GM18870 (cell line): Measurements from ENCODE around the gene PTPRN2.

ENCODE experiments used
- ATAC-seq: cut with Tn5 transposase; IDR thresholded peaks from one replicate; pipeline ENCODE4 v1.9.1; 2021; ENCODE audit warnings: moderate library complexity; ENCODE audit not compliant: unreplicated experiment

Gene PTPRN2

DNA sequence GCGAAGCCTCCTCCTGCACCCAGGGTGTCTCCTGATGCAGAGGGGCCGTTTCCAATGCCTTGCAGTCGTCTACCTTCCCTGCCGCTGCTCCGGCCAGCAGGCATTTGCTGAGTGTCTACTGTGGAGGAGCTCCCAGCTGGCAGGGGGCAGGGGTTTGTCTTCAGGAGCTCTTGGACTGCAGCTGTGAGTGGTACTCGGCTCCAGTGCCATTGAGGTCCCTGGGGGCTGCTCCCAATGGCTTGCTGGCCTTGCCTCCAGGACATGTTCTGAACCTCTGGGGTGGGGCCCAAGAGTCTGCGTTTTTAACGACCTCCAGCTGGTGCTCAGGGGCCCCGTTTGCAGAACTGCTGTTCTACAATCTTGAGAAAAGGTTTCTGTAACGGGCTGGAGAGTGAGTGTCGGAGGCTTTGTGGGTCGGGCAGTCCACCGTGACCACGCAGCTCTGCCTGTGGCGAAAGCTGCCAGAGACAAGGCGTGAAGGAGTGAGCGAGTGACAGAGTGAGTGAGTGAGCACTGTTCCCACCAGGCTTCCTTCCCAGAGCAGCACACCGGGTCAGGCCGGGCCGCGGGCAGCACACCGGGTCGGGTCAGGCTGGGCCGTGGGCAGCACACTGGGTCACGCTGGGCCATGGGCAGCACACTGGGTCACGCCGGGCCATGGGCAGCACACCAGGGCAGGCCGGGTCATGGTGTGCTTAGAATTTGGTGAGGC is 520.2 kb downstream of the PTPRN2 start:
- ATAC-seq: no peak

DNA sequence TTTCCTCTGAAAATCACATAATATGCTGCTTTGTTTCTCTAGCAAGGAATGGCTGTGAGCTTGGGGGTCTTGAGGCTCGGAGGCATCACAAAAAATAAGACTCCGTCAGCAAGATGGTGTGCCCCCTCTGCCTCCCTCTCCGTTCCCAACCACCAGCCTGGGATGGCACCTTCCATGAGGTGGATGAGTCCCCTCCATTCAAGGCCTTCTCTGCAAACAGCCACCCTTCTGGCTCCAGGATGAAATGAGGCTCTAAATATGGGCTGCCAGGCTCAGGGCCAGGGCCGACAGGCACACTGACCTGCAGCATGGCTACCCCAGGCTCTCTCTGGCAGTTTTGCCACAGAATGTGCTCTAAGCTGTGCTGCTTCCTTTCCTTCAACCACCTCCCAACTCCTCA is 521.5 kb downstream of the PTPRN2 start:
- ATAC-seq: no peak

DNA sequence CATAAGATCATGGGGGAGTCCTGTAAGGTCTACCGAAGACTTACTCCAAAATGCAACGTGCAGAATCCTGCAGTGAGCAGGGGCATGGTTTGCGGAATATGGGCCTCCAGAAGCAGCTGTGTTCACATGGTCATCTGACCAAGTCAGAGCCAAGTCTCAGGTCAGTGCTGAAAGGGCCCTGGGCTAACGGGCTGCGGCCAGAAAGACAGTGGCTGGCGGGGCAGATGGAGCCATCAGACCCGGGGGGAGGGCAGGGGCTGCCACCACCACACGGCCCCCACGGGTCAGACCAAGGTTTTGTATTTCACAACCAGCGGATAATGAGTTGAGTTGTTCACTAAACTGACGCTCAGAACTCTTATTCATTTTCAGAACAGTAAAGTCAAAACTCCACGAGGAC is 522.3 kb downstream of the PTPRN2 start:
- ATAC-seq: no peak

DNA sequence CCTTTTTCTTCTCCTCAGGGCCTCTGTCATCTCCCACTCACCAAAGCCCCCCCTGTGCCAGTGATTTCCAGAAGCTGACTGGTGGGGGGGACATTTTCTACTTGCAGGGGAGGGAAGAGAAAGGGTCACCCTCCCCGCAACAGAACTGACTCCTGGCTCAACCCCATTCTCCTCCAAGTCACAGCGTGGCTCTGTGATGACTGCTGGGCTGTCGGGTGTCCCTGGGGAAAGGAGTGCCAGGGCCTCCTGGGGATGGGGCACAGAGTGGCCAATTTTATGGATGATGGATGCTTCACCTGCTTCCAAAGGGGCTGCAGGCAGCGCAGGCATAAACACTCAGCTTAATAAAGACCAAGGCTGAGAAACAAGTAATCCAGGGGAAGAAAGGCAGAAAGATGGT is 523.0 kb downstream of the PTPRN2 start:
- ATAC-seq: no peak

DNA sequence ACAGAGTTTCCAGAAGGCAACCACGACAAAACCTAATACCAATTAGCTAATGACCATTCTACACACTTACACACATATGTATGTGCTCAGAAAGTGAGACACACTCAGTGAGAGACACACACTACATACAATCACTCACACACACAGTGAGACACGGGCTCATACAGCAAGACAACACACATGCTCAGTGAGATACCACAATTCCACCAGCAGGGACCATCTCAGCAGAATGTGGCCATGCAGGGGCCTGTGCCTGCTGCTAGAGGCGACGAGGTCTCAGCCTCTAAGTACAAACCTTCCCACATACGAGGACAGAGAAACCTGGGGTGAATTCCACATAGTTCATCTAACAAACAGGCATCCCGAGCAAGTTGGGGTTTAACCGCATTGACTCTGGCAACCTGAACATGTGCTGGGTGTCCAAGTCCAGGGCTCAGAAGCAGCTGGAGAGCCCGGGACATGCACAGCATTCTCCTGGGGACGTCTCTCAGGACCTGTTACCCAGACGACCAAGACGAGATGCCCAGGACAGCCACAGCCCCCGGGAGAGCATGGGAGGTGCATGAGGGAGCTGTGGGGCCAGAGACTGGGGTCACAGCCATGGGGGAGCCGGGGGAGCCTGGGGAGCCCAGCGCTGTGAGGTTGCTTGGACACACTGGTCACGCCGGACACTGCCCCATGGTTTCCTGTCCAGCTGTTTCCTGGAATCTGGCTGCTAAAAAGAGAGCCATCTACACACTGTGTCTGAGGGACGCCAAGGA is 523.6 kb downstream of the PTPRN2 start:
- no peak for ATAC-seq

DNA sequence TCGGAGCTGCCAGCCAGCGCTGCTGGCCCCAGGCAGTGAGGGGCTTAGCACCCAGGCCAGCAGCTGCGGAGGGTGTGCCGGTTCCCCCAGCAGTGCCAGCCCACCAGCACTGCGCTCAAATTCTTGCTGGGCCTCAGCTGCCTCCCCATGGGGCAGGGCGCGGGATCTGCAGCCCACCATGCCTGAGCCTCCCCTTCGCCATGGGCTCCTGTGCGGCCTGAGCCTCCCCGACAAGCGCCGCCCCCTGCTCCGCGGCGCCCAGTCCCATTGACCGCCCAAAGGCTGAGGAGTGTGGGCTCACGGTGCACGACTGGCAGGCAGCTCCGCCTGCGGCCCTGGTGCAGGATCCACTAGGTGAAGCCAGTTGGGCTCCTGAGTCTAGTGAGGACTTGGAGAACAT is 525.0 kb downstream of the PTPRN2 start:
- ATAC-seq: no peak

DNA sequence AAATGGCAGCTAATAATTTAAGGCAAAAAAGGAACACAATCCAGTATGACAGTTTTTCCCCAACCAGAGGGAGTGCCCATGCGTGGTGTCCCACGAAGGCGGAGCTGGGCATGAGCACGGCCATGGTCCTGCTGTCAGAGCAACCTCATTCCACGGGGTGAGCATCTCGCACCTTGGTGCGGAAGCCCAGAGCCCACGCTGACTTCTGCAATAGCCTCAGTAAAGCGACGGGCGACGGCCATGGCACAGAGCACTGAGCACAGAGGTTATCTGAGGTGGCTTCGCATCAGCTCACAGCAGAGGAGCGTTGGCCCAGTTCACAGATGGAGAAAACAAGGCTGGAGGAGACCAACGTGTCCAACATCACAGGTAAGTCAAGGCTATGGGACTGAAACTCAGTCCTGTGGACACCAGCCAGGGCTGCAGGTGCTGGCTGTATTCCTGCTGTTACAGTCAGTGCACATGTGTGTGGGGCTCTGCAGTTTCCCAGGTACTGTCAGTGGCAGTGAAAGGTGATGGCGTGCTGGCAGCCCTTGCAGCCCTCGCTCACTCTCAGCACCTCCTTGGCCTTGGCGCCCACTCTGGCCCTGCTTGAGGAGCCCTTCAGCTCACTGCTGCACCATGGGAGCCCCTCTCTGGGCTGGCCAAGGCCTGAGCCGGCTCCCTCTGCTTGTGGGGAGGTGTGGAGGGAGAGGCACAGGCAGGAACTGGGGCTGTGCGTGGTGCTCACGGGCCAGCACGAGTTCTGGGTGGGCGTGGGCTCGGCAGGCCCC is 525.6 kb downstream of the PTPRN2 start:
- ATAC-seq: no peak

DNA sequence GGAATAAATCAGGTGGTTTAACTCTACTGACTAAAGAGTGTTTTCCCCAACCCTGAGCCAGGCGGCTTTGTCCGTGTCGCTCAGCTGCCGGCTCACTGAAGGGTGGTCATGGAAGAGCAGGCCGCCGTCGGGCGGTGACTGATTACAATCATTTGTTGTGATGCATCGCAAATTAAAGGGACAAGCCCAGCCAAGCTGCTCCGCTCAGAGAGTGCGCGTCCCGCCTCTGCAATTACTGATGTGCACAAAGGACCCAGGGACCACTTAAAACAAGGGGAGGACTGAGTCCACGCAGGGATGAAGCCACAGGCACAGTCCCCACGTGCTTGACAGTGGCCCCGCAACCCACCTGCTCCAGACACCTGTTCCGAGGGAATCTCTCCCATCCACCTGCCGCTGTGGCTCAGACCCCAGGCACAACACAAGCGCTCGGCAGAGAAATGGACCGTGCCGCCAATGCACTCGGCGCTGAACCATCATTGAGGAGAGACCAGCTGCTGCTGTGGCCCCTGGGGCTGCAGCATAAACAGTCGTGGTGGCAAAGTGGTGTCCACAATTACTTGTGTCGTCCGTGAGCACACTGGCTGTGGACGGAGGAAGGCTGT is 526.5 kb downstream of the PTPRN2 start:
- ATAC-seq: no peak

DNA sequence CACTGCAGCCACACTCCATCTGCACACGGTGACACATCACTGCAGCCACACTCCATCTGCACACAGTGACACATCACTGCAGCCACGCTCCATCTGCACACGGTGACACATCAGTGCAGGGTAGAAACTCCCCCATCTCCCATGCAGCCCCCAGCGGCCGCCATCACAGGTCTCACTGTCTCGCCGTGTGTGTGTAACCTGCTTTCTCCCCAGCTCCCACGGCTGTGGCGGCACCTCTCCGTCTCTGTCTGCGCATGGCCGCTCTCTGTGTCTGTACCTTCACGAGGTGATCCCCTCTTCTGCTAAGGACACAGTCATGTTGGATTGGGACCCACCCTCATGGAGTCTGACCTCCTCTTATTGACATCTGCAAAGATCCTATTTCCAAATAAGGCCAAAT is 527.4 kb downstream of the PTPRN2 start:
- no peak for ATAC-seq

DNA sequence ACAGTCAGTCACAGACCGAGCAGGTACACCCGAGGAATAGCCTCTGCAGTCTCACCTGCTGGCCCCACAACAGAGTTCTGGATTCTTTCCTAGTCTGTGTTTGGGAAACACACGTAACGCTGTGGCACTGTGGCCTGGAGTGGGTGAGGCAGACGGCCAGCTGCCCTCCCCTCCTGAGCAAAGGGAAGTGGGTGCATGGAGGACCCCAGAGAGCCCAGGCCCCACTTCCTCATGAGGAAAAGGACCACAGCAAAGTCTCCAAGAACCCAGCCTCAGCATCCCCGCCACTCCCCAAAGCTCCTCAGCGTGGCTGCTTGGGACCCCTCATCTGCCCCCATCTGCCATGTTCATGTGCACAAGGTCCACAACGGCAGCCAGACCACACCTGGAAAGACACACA is 530.2 kb downstream of the PTPRN2 start:
- ATAC-seq: no peak

DNA sequence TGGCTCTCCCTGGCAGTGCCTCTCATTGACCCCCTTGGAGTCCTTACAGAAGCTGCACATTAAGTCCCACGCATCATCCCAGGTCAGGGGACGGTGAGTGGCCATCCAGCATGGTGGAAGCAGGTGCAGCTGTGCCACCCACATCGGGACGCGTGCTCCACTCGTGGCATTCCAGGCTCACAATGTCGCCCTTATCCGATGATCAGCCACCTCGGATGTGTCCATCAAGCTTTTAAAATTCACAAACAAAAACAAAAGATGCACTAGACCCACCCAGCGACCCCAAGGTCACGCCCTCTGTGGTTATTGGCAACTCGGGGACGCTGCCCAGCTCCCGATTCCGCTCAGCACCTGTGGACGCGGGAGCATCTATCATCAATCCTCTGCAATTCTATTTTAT is 530.9 kb downstream of the PTPRN2 start:
- no peak for ATAC-seq

DNA sequence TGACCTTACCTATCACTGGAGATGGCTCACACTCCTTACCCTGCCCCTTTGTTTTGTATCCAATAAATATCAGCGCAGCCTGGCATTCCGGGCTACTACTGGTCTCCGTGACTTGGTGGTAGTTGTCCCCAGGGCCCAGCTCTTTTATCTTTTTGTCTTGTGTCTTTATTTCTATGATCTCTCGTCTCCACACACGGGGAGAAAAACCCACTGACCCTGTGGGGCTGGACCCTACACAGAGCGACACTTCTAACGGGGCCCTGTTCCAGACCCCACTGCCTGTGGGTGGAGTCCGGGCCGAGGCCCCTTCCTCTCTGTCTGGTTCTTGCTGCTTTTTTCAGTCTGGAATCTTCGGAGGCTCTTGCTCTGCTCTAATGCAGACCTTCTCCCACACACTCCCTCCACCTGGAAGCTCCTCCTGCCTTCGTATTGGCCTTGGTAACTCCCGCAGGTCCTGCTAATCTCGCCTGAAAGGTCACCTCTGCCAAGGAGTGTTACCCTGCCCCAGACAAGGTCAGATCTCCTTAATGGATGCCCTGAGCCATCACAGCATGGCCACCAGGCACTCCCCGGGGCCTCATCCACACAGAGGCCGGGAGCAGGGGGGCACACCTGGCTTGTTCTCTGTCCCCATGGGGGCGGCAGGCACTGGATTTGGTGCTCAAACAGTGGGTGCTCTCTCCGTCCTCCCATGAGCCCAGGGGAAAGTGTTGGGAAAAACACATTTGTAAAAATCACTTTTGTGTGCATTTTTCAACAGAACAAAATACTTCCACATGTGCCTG is 531.7 kb downstream of the PTPRN2 start:
- ATAC-seq: no peak

DNA sequence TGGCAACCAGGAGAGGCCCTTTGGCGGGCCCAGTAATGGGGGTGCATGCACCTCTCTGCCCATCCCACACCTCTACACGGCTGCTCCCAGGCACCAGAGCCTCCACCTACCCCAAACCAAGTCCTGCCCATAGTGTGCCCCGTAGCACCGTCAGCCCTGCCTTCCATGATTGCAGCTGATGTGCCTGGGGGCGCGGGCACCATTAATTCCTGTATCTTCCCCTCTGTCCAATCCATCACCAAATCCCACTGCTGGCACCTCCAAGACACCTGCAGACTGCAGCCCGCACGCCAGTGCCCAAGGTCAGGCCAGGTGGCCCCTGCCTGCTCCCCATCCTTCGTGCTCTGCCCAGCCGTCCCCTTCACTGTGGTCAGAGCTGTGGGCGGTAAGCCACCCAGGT is 533.0 kb downstream of the PTPRN2 start:
- ATAC-seq: no peak

DNA sequence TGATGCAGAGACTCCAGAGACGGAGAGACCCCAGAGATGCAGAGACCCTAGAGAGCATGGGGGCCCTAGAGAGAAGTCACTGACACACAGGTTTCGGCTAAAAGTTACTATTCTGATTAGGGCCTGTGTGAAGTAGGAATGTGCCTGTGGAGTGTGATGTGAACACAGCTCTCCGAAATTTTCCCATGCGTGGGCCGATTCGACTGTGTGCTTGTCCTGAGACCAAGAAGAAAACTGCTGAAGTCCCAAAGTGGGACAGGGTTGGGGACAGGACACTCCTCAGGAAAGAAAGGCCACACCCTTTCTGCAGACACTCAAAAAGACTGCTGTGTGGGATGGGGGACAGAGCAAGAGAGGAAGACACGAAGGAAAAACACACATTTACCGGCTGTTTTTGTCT is 533.5 kb downstream of the PTPRN2 start:
- ATAC-seq: no peak

DNA sequence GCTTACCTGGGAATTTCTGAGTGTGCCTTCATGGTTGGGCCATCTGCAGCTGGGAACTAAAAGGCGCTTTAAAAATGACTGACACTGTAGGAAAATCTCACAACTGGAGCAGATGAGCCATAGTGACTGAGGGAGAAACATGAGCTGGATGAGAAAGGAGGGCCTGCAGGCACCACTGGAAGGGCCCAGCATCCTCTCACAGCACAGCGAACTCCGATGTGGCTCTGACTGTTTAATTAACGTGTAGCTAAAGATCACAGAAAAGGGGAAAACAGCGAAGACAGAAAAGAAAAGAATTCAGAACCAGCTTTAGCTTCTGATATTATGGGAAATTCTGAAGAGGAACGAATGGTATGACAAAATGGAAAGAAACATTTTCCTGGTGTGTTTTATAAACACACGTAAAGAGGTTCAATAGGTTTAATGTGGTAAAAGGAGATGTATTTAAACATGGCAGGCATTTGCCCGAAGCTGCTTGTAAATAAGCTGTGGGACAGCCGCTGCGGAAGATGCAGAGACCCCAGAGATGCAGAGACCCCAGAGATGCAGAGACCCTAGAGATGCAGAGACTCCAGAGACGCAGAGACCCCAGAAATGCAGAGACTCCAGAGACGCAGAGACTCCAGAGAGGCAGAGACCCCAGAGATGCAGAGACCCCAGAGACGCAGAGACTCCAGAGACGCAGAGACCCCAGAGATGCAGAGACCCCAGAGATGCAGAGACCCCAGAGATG is 534.3 kb downstream of the PTPRN2 start:
- ATAC-seq: no peak

DNA sequence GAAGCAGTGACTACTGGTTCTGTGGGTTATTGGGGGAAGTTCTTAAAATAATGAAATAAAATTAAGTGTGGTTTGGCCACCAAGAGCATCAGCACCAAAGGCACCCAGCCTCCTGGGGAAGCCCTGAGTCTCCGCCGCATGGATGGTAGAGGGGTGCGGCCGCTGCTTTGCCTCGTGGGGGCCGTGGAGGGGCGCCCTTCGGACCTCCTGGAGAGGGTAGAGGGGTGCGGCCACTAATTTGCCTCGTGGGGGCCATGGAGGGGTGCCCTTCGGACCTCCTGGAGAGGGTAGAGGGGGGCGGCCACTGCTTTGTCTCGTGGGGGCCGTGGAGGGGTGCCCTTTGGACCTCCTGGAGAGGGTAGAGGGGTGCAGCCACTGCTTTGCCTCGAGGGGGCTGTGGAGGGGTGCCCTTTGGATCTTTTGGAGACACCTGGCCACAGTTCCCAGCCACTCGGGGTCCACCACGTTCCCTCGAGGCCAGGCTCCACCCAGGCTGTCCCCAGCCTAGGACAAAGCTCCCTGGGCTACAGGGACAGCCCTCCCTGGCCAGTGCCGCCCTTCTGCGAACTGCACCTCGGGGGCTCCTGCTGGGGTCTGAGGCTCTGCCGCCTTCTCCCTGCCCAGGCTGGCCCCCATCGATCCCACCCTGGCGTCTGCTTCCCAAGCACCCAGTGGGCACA is 535.1 kb downstream of the PTPRN2 start:
- no peak for ATAC-seq

DNA sequence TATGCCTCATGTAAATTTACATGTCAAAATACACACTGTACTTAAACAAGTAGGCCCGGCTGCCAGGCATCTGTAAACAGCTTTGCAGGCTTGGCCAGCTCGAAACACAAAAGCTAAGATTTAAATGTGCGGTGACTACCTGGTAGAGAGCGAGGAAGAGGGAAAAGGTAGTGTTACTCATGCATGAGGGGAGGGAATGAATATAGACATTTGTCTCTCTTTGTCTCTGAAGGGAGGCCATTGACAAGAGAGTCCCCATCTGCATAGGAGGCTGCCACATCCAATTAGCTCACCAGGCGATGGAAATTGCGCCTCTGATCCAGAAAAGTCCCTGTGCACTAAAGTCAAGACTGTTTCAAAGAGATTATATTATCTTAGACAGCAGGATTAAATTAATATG is 535.8 kb downstream of the PTPRN2 start:
- no peak for ATAC-seq

DNA sequence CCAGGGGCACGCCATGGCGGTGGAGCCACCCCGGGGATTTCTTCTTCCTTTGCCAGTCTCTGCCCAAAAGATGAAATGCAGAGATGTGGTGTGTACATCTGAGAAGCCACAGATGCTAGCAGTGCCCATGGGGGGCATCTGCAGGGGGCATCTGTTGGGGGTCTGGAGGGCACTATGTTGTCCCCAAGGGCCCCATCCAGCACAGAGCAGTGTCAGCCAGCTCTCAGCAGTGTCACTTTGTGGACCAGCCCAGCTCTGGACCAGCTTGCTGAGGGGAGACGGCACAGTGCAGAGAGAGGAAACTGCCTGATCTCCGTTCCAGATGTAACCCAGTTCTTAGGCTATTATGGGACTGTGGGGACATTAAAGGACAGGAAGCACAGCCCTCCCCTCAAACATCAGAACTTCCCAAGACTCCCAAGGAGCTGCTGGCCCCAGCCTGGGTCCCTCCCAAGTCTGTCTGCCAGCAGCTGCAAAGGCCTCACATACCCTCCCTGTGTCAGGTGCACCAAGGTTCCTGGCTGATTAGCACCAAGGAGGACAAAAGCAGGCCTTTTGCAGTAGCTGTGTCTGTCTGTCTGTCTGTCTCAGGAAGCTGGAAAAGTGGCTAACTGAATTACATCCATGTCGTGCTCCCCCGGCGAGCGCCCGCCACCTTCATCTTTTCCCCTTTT is 536.5 kb downstream of the PTPRN2 start:
- ATAC-seq: no peak

DNA sequence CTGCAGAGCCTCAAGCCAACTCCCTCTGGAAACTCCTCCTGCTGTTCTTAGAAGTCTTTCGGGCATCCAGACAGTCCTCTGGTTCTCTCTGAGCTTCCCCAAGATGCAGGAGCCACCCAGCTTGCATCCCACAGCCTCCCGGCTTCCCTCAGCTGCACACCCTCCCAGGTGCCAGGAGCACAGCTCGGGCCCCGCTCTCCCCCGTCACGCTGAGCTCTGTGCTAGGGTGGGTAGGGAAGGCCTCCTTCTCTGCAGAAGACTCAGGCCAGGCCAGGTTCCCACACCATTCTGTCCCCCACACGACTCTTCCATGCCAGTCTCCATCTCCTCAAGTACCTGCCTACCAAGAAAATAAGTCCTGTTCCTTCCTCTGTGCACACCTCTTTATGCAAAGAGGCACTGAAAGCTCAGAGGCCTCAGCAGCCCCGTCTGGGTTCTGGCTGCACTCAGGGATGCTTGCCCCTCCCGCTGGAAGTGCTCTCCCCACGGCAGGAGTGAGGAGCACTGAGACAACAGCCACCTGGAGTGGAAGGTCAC is 537.1 kb downstream of the PTPRN2 start:
- no peak for ATAC-seq
